ENCODE measurements around the gene GTSE1. TPM values are rescaled to one million over a fixed set of nuclear protein-coding genes. Genes with fewer than 3 reads are reported as not detected.

The GTSE1 gene, protein sequence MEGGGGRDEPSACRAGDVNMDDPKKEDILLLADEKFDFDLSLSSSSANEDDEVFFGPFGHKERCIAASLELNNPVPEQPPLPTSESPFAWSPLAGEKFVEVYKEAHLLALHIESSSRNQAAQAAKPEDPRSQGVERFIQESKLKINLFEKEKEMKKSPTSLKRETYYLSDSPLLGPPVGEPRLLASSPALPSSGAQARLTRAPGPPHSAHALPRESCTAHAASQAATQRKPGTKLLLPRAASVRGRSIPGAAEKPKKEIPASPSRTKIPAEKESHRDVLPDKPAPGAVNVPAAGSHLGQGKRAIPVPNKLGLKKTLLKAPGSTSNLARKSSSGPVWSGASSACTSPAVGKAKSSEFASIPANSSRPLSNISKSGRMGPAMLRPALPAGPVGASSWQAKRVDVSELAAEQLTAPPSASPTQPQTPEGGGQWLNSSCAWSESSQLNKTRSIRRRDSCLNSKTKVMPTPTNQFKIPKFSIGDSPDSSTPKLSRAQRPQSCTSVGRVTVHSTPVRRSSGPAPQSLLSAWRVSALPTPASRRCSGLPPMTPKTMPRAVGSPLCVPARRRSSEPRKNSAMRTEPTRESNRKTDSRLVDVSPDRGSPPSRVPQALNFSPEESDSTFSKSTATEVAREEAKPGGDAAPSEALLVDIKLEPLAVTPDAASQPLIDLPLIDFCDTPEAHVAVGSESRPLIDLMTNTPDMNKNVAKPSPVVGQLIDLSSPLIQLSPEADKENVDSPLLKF
- 54.4 and 55.1 TPM in 2 replicates for total RNA-seq (2022)
- Bru-seq, nascent RNA: percentile 72 among the genes with signal in this experiment
- percentile 79 among the genes with signal in this experiment for BruChase-seq, experiment 1, labeled RNA remaining after a 2-hour chase
- percentile 79 among the genes with signal in this experiment for BruChase-seq, experiment 2, labeled RNA remaining after a 6-hour chase
- long read RNA-seq, transcript GTSE1-201 (12 exons, 3,112 nt): major isoform, 5 of 27 reads
- long read RNA-seq, partial matches to known transcripts: 14 of 27 reads
- long read RNA-seq, other reads (novel, unspliced or antisense): 8 of 27 reads

DNA sequence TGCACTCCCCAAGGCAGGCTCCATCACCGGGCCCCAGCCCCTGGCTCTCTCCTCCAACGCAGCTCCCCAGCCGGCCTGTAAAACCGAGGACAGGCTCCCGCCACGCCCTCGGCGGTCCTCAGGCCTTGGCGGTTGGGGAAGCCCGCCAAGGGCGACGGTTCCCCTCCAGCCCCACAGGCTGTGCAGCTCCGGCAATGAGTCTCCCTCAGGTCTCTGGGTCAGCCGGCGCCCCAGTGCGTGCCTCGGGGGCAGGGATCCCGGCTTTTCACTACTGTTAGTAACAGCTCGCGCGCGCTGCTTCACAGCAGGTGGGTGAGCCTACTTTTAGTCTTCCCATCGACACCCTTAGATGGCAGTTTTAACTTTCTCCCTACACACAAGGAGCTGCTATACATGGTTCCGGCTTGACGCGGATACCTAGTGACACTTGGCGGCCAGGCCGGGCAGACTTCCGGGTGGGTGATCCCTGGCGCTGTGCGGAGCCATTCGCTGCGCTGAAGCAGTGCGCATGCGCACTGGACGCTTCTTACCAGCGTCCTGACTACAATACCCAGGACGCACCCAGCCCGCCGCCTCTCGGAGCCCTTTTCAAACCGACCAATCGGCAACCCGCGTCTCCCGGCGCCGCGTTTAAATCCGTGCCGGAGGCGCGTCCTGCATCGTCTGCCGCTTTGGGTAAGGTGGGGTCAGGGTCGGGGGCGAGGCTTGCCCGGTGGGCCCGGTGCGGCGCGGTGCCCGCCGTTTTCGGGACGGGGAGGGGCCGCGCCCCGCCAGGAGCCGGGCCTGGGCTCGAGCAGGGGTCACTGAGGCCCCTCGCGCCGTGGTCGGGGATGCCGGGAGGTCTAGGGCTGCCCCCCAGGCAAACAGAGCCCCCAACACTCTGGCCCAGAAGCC, at the start of gene GTSE1:
GTSE1 (plus strand) TSS at position 614 of the 894 bp plus-strand sequence. CDS start 531 bp downstream, outside the sequence.
- intact Hi-C loops (cut with micrococcal nuclease; ENCODE audit: unreplicated experiment): loop anchor here (1.0 kb wide), 3 partner anchors 29 to 174 kb away; partner anchors contain the start of gene CDPF1
- Mint-ChIP-seq H3K9me3 (ENCODE audit: unreplicated experiment) (no peaks in the 10 kb centered on the region), H3K27me3 (ENCODE audit: insufficient read depth, unreplicated experiment) (no peaks in the 10 kb centered on the region), H3K4me1 (ENCODE audit: low read depth, unreplicated experiment) (peaks cover 30% of the 10 kb centered on the region), H3K4me3 (ENCODE audit: unreplicated experiment) (peak within 1 kb of the TSS; percentile 84), H3K36me3 (ENCODE audit: insufficient read depth, unreplicated experiment) (peaks cover 58% of the 10 kb centered on the region), H3K27ac (ENCODE audit: unreplicated experiment) (peak within 1 kb of the TSS; percentile 87)
- no peaks in the 10 kb centered on the region for H3K27me3 ChIP-seq (replicated peaks; ENCODE audit: control insufficient read depth, insufficient read depth, low read length)
- TF ChIP-seq, protein P1, sequence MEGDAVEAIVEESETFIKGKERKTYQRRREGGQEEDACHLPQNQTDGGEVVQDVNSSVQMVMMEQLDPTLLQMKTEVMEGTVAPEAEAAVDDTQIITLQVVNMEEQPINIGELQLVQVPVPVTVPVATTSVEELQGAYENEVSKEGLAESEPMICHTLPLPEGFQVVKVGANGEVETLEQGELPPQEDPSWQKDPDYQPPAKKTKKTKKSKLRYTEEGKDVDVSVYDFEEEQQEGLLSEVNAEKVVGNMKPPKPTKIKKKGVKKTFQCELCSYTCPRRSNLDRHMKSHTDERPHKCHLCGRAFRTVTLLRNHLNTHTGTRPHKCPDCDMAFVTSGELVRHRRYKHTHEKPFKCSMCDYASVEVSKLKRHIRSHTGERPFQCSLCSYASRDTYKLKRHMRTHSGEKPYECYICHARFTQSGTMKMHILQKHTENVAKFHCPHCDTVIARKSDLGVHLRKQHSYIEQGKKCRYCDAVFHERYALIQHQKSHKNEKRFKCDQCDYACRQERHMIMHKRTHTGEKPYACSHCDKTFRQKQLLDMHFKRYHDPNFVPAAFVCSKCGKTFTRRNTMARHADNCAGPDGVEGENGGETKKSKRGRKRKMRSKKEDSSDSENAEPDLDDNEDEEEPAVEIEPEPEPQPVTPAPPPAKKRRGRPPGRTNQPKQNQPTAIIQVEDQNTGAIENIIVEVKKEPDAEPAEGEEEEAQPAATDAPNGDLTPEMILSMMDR (IDR thresholded peaks at IDR 0.05; ENCODE audit: insufficient read depth in 1 of 2, low read depth in 1 of 2, low read length in 1 of 2, severe bottlenecking in 1 of 2, unreplicated experiment in 1 of 2): peak in 1 of 2 experiments; percentile 25
- POLR2A ChIA-PET: interaction anchor here (0.6 to 1.2 kb wide), 3 partner anchors 29 to 172 kb away, joined by 3 to 5 read pairs (median 3); partner anchors contain the start of genes CDPF1 and TTC38
- H3K4me1 ChIP-seq: peaks cover 8% of the 10 kb centered on the region; the same call in 1 of the 2 replicates
- peak; percentile 95 to 97 for DNase-seq
- H3K4me3 ChIP-seq (ENCODE audit: low read depth, low read length): peak within 1 kb of the TSS; percentile 69
- no TSS peak for BruUV-seq (replicated peaks)
- H3K36me3 ChIP-seq (ENCODE audit: control insufficient read depth, insufficient read depth, low read length): no peaks in the 10 kb centered on the region; the same call in 1 of the 2 replicates
- CTCF ChIA-PET: interaction anchor here (0.5 to 2.4 kb wide), 5 partner anchors 29 to 374 kb away, joined by 3 to 10 read pairs (median 4); partner anchors contain the start of genes CDPF1 and TTC38
- H3K9me3 ChIP-seq: no peaks in the 10 kb centered on the region

DNA sequence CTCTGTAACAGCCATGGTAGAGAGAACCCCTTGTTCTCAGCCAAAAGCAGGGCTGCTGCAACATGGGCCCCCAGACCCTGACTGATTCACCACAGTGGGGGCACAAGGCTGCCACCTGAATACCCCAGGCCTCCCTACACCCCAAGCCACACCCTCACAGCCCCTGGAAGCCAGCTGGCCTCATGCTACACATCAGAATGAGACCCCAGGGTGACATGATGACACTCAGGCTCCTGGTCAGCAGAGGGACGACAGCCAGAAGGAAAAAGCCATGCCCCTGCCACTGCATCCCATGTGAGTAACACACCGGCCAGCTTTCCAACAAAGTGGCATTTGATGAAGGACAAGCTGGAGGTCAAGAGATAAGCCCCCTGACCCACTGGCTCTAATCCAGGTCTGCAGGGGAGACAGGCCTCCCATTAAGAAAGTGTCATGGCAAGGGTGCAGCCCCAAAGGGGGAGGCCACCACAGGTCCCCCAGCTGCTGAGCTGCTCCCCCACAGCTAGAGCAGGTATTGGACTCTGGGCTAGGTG, 49.2 kb upstream of the GTSE1 start:
- POLR2A ChIA-PET: interaction anchor here (0.6 kb wide), 1 partner anchor 21 kb away, joined by 5 read pairs; the partner anchor contains the start of gene TTC38
- peaks cover 7% of the 10 kb centered on the region for H3K4me1 Mint-ChIP-seq (ENCODE audit: low read depth, unreplicated experiment)
- H3K9me3 Mint-ChIP-seq (ENCODE audit: unreplicated experiment): no peaks in the 10 kb centered on the region
- Histone ChIP-seq H3K27me3 (replicated peaks; ENCODE audit: control insufficient read depth, insufficient read depth, low read length) (no peaks in the 10 kb centered on the region), H3K36me3 (ENCODE audit: control insufficient read depth, insufficient read depth, low read length) (no peaks in the 10 kb centered on the region), H3K4me1 (peaks cover 12% of the 10 kb centered on the region), H3K4me3 (ENCODE audit: low read depth, low read length) (no peak overlapping the region), H3K9me3 (no peaks in the 10 kb centered on the region)
- no peak overlapping the region for H3K4me3 Mint-ChIP-seq (ENCODE audit: unreplicated experiment)
- CTCF ChIA-PET: no interaction called here
- no peaks in the 10 kb centered on the region for H3K27me3 Mint-ChIP-seq (ENCODE audit: insufficient read depth, unreplicated experiment)
- DNase-seq: no peak
- TF ChIP-seq, protein P1 (IDR thresholded peaks at IDR 0.05; ENCODE audit: insufficient read depth in 1 of 2, low read depth in 1 of 2, low read length in 1 of 2, severe bottlenecking in 1 of 2, unreplicated experiment in 1 of 2): no peak
- intact Hi-C loops (cut with micrococcal nuclease; ENCODE audit: unreplicated experiment): no loop called here
- no peaks in the 10 kb centered on the region for H3K36me3 Mint-ChIP-seq (ENCODE audit: insufficient read depth, unreplicated experiment)
- H3K27ac Mint-ChIP-seq (ENCODE audit: unreplicated experiment): no peak overlapping the region
- no TSS peak for BruUV-seq (replicated peaks)
